GM23338 (cell line): Measurements from ENCODE around the gene ZNF865.

Experiments used
- CREB1 ChIP-seq: fragments of 250-450 bp; sonication (Bioruptor Pico); IDR thresholded peaks from 2 replicates; pipeline ENCODE4 v1.5.0; 2020; ENCODE audit warnings: low read depth, mild to moderate bottlenecking, moderate library complexity
- EZH2 ChIP-seq: fragments of 200-600 bp; sonication (generic); IDR thresholded peaks from one replicate; pipeline ENCODE4 v1.8.0; 2017; ENCODE audit warnings: antibody characterized with exemption, mild to moderate bottlenecking, low read depth; ENCODE audit not compliant: unreplicated experiment
- EZH2phosphoT487 ChIP-seq: fragments of 200-600 bp; sonication (generic); IDR thresholded peaks from one replicate; pipeline ENCODE4 v1.8.1; 2018; ENCODE audit warnings: antibody characterized with exemption; ENCODE audit not compliant: unreplicated experiment
- JUNB ChIP-seq: IDR thresholded peaks from one replicate; pipeline ENCODE4 v1.6.1; 2016; ENCODE audit warnings: antibody characterized with exemption; ENCODE audit not compliant: unreplicated experiment
- NANOG ChIP-seq: IDR thresholded peaks from 2 replicates; pipeline ENCODE4 v1.6.1; 2016; ENCODE audit warnings: antibody characterized with exemption, borderline replicate concordance
- POLR2AphosphoS5 ChIP-seq: IDR thresholded peaks from 2 replicates; pipeline ENCODE4 v1.6.1; 2016; ENCODE audit warnings: antibody characterized with exemption, low read depth
- STAT1 ChIP-seq: IDR thresholded peaks from one replicate; pipeline ENCODE4 v1.6.1; 2016; ENCODE audit warnings: antibody characterized with exemption; ENCODE audit not compliant: unreplicated experiment
- ZNF331 ChIP-seq: fragments of 250-450 bp; sonication (Bioruptor Pico); IDR thresholded peaks from 2 replicates; pipeline ENCODE4 v1.5.0; 2020; ENCODE audit warnings: low read depth, mild to moderate bottlenecking, moderate library complexity
- ZNF462 ChIP-seq: fragments of 250-450 bp; sonication (Bioruptor Pico); IDR thresholded peaks from 2 replicates; pipeline ENCODE4 v1.5.0; 2020; ENCODE audit warnings: mild to moderate bottlenecking, moderate library complexity
- TF ChIP-seq, protein P1 (sequence below), 2 experiments: fragments of 200-600 bp in 1 of 2; sonication (generic) in 1 of 2; conservative IDR thresholded peaks; 2 replicates each; pipeline versions ENCODE4 v1.5.1 to v1.6.1; 2016 to 2017; ENCODE audit warnings: antibody characterized with exemption in 2 of 2, low read depth in 2 of 2, mild to moderate bottlenecking in 2 of 2, moderate library complexity in 1 of 2
- TF ChIP-seq, protein P2 (sequence below): IDR thresholded peaks from one replicate; pipeline ENCODE4 v1.6.1; 2018; ENCODE audit warnings: antibody characterized with exemption; ENCODE audit not compliant: unreplicated experiment
- TF ChIP-seq, protein P3 (sequence below): IDR thresholded peaks from 2 replicates; pipeline ENCODE4 v1.6.1; 2016; ENCODE audit warnings: antibody characterized with exemption

GRCh38 chr19:55654323-55654867, 48.9 kb downstream of the ZNF865 start:
- TF ChIP-seq, protein P1, sequence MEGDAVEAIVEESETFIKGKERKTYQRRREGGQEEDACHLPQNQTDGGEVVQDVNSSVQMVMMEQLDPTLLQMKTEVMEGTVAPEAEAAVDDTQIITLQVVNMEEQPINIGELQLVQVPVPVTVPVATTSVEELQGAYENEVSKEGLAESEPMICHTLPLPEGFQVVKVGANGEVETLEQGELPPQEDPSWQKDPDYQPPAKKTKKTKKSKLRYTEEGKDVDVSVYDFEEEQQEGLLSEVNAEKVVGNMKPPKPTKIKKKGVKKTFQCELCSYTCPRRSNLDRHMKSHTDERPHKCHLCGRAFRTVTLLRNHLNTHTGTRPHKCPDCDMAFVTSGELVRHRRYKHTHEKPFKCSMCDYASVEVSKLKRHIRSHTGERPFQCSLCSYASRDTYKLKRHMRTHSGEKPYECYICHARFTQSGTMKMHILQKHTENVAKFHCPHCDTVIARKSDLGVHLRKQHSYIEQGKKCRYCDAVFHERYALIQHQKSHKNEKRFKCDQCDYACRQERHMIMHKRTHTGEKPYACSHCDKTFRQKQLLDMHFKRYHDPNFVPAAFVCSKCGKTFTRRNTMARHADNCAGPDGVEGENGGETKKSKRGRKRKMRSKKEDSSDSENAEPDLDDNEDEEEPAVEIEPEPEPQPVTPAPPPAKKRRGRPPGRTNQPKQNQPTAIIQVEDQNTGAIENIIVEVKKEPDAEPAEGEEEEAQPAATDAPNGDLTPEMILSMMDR (conservative IDR thresholded peaks at IDR 0.05; ENCODE audit: low read depth in 2 of 2): no peak
- TF ChIP-seq POLR2AphosphoS5: no peak
- TF ChIP-seq EZH2: no peak
- TF ChIP-seq, protein P2, sequence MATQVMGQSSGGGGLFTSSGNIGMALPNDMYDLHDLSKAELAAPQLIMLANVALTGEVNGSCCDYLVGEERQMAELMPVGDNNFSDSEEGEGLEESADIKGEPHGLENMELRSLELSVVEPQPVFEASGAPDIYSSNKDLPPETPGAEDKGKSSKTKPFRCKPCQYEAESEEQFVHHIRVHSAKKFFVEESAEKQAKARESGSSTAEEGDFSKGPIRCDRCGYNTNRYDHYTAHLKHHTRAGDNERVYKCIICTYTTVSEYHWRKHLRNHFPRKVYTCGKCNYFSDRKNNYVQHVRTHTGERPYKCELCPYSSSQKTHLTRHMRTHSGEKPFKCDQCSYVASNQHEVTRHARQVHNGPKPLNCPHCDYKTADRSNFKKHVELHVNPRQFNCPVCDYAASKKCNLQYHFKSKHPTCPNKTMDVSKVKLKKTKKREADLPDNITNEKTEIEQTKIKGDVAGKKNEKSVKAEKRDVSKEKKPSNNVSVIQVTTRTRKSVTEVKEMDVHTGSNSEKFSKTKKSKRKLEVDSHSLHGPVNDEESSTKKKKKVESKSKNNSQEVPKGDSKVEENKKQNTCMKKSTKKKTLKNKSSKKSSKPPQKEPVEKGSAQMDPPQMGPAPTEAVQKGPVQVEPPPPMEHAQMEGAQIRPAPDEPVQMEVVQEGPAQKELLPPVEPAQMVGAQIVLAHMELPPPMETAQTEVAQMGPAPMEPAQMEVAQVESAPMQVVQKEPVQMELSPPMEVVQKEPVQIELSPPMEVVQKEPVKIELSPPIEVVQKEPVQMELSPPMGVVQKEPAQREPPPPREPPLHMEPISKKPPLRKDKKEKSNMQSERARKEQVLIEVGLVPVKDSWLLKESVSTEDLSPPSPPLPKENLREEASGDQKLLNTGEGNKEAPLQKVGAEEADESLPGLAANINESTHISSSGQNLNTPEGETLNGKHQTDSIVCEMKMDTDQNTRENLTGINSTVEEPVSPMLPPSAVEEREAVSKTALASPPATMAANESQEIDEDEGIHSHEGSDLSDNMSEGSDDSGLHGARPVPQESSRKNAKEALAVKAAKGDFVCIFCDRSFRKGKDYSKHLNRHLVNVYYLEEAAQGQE: no peak
- no peak for TF ChIP-seq ZNF462
- no peak for TF ChIP-seq NANOG
- TF ChIP-seq, protein P3, sequence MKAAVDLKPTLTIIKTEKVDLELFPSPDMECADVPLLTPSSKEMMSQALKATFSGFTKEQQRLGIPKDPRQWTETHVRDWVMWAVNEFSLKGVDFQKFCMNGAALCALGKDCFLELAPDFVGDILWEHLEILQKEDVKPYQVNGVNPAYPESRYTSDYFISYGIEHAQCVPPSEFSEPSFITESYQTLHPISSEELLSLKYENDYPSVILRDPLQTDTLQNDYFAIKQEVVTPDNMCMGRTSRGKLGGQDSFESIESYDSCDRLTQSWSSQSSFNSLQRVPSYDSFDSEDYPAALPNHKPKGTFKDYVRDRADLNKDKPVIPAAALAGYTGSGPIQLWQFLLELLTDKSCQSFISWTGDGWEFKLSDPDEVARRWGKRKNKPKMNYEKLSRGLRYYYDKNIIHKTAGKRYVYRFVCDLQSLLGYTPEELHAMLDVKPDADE: no peak
- TF ChIP-seq EZH2phosphoT487: no peak
- TF ChIP-seq ZNF331 (CRISPR knock-in tag): no peak
- TF ChIP-seq CREB1 (CRISPR knock-in tag): no peak
- TF ChIP-seq JUNB: no peak
- no peak for TF ChIP-seq STAT1
